Stimulated activated CD8-positive, alpha-beta memory T cell treated with anti-CD3 and anti-CD28 coated beads, Interleukin-4, amount 100 ng/mL, for 24 hours (primary cell): ENCODE results near the gene PODXL.
"Not testable (repeated sequence)": the region's sequence is repeated elsewhere in the genome, so short reads cannot be mapped to it uniquely, and the experiment has no call there.

ENCODE experiments used
- DNase-seq: peaks from one replicate; pipeline ENCODE4 v3.0.0-alpha.2; 2020; ENCODE audit warnings: low read depth

The PODXL gene

DNA sequence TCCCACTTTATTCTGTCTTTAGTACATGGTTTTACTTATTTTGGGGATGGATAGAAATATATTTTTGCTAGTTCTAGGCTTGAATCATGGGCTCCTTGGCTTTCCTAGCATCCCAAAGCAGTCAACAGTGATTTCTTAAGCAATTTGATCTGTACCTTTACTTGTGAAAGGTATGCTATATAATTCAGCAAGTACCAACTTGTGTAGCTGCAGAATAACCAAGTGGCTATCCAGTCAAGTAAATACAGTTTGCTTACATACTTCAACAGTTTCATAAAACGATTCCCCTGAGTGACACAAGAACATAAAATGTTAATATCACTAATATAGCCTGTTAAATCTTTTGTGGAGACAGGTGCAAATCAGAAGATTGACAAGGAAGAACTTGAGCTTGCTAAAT, 67.2 kb downstream of the PODXL start:
- DNase-seq, result no peak

DNA sequence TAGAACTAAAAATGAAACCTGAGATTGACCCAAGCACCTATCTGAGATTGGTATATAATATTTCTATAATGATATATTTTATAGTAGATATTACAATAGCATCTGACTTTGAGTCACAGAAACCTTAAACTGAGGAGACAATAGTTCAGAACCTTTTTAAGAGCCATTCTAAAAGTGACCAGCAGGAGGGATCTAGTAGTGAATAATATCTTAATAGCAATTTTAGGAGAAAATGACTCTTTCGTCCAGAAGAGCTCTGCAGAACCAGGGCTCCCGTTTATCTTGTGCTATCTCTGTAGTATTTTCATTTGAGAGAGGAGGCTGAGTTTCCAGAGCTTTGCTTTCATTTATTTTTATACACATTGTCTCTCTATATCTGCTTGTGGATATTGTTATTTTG, 68.1 kb downstream of the PODXL start:
- DNase-seq, result no peak

GRCh38 chr7:131487217-131487616, 69.2 kb downstream of the PODXL start:
- DNase-seq, result no peak

- no peak for DNase-seq
Measured at GRCh38 chr7:131486346-131486745, 70.1 kb downstream of the PODXL start.

DNA sequence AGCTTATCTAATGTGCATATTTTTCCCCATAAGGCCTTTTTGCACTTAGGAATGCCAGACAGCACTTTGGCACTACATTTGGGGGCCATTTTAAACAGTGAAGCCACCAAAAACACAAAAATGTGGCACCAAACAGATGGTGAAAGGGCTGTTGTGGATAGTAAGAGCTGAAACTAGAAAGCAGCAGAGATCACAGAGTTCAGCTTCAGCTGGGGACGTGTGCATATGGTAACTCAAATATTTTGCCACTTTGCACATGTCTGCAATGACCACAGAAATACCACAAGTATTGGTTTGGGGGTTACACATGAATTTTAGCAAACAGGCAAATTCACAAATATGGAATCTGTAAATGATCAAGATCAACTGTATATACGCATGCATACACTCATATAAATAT, 72.8 kb downstream of the PODXL start:
- no peak for DNase-seq

GRCh38 chr7:131482800-131483199, 73.6 kb downstream of the PODXL start:
- no peak for DNase-seq

- no peak for DNase-seq
Measured at GRCh38 chr7:131480384-131481315, 75.8 kb downstream of the PODXL start.

- DNase-seq, result no peak
Measured at GRCh38 chr7:131476740-131477139, 79.7 kb downstream of the PODXL start.

DNA sequence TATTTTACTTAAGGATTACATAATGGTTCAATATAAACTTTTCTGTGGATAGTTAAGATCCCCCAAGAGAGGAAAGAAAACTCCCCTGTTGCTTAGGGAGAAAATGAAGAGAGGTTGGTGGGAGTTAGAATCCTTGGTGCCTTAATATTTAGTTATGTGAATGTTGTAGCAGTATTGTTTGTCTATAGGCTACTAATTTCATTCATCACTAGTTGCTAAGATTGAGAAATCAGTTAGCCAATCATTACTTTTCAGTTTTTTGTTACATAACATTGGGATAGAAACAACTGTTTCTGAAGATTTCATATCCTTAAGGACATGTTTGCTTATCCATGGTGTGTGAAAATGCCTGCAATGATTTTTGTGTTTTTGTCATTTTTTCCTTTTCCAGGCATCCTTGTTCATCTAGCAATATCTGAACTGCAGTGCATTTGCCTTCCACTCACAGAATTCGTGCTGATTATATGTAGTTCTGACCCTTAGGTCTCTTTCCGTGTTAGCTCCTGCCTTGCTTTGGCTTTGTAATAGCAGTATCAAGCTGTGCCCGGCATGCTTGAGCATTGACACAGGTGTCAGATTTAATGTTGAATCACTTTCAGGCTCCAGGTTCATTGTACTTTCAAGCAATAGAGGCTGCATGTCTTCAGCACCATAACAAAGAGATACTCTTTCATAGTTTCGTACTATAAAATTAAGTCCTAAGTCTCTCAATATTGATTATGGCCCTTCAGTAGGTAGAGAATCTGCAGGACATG, 85.0 kb downstream of the PODXL start:
- no peak for DNase-seq

- DNase-seq, result no peak
Measured at GRCh38 chr7:131467788-131468187, 88.6 kb downstream of the PODXL start.

DNA sequence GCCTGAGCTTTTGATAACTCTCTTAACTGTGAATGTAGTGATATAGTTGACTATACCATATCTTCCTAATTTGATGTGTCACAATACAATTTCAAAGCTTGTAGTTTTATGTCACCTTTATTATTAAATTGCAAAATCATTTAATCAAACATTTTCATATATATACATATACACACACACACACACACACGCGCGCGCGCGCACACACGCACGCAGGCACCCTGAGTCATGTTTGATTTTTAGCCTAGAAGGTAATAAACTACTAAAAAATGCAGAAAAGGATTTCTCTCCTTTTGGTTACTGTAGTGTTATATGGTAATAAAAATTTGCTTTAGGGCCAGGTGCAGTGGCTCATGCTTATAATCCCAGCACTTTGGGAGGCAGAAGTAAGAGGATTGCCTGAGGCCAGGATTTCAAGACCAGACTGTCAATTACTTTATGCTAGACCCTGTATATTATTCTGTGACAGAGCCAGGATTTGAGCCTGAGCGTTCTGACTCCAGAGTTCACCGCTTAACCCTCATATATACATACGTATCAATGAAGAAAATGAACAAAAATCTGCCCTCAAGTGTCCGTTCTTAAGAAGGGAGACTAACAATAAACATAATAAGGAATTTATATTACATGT, 89.6 kb downstream of the PODXL start:
- no peak for DNase-seq

GRCh38 chr7:131462715-131463114, 93.7 kb downstream of the PODXL start:
- not testable (repeated sequence) for DNase-seq

DNA sequence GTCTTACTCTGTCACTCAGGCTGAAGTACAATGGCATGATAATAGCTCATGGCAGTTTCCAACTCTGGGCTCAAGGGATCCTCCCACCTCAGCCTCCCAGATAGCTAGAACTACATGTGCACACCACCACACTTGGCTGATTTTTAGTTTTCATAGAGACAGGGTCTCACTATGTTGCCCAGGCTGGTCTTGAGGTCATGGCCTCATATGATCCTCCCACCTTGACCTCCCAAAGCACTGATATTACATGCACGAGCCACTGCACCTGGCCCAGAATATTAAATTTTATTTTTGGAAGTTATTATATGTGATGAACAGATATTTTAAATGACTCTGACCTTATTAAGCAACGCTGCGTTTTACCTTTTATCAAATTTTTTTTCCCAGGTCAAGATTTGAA, 94.4 kb downstream of the PODXL start:
- DNase-seq, result no peak

DNA sequence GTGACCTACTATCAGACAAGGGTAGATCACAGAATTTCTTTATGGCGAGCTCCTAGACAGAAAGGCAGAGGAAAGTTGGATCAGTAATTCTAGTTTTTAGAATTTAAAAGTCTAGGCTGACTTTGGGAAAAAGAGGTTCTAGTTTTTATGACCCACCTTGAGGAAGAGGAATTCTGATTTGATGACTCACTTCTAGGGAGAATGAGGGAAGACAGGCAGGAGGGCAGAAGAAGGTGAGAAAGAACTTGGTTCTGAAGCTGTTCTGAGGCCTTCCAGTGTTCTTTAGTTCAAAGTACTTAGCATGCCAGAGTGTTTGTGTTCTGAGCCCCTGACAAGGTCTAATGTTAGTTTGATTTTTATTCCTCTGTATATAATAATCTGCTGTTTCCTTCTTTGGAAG, 97.2 kb downstream of the PODXL start:
- no peak for DNase-seq

DNA sequence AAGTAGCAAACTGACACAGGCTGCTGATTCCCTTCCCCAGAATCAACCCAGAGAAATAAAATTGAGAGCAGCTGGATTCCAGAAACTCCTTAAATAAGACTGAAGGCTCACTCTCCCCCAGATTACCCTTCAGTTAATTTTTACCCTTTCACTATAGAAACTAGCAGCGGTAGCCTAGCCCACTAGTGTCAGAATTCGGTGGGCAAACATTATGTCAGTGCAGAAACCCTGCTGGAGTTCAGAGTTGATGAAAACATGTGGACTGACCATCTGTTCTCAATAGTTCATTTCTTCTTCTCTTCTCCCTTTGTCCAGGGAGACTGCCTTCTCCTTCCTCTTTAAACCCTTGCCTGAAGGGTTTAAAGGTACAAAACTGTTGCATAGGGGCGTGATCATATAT, 100.1 kb downstream of the PODXL start:
- no peak for DNase-seq

DNA sequence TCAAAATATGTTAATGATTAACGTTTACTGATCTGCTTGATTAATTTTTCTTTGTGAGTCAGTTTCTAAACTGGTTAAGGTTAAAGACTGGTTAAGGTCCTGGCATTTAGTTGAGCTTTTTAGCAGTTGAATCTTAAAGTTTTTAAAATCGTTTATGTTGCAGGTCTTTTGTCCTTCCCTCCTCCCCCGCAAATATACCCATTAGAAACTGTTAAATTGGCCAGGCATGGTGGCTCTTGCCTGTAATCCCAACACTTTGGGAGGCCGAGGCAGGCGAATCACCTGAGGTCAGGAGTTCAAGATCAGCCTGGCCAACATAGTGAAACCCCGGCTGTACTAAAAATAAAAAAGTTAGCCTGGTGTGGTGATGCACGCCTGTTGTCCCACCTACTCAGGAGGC, 100.9 kb downstream of the PODXL start:
- DNase-seq, result no peak

DNA sequence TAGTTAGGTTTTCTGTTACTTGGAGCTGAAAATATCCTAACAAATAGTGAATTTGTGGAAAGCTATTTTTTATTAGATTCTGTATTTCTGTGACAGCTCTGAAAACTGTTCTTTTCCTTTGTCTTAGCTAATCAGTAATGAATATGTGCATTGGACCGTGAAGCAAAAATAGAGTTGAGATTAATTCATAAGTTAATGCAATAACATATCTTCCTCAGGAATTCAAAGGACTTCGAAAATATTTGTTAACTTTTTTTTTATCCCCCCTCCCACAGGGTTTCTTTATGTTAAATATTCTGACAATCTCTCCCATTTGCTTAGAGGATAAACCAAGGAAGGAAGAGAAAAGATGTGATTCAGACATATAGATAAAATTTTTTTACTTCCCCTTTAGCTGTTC, 101.4 kb downstream of the PODXL start:
- no peak for DNase-seq

GRCh38 chr7:131454498-131454897, 101.9 kb downstream of the PODXL start:
- no peak for DNase-seq
